Stimulated activated CD4-positive, alpha-beta T cell treated with anti-CD3 and anti-CD28 coated beads, Interleukin-12 subunit alpha, Interleukin-12 subunit beta, amount 100 ng/mL, for 48 hours (primary cell): ENCODE results near the gene COQ8B.

Source experiments
- DNase-seq, 3 donors: peaks; one replicate each; pipeline ENCODE4 v3.0.0-alpha.2; 2020; ENCODE audit warnings: low read depth in 2 of 3, low spot score in 1 of 3

COQ8B gene

GRCh38 chr19:40693150-40693788, 23.4 kb downstream of the COQ8B start:
- no peak for DNase-seq

DNA sequence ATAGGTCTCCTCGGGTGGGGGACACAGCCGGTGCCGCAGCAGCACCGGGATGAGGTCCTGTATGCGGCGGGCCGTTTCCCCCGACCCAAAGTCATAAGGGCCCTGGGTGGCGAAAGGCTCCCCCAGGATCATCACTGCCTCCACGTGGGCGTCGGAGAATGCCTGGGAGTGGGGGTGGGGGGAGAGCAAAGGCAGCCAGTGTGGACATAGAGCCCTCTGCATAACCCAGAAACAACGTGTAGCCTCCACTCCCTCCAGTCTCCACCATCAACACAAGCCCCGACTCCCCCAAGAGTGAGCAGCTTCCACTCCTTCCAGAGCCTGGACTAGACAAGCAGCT, 24.5 kb downstream of the COQ8B start:
- DNase-seq = no peak

DNA sequence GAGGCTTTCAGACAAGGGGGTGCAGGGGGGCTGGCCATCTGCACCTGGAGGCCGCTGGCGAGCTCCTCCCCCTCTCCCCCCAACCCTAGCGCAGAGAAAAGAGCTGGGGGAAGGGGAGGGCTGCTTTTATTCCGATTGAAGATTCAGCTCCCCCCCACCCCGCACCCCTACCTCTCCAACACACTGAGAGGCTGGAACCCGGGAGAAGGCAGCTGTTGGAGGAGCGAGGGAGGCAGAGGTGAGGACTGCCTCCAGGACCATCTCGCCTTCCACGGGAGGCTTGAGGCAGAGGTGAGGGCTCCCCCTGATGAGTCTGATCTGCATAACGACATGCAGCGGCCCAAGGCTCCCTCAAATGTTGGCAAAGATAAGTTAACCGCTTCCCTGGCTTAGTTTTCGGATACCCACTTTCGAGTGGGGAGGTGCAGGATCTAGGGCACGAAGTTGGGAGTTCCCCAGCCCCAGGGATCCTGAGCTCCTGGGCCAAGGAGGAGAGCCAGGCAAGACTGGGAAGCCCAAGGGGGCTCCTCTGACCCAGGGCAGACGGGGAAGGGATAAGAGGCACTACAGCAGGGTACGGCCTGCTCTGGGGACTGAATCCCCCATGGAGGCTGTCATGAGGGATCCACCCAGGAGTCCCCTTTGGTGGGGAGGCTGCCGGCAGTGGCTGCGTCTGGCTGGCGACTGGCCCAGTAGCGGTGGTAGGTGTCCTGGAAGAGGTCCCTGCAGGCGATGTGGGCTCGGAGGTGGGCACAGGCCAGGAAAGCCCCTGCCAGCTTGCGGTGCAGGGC, 25.1 kb downstream of the COQ8B start:
- no peak for DNase-seq

DNA sequence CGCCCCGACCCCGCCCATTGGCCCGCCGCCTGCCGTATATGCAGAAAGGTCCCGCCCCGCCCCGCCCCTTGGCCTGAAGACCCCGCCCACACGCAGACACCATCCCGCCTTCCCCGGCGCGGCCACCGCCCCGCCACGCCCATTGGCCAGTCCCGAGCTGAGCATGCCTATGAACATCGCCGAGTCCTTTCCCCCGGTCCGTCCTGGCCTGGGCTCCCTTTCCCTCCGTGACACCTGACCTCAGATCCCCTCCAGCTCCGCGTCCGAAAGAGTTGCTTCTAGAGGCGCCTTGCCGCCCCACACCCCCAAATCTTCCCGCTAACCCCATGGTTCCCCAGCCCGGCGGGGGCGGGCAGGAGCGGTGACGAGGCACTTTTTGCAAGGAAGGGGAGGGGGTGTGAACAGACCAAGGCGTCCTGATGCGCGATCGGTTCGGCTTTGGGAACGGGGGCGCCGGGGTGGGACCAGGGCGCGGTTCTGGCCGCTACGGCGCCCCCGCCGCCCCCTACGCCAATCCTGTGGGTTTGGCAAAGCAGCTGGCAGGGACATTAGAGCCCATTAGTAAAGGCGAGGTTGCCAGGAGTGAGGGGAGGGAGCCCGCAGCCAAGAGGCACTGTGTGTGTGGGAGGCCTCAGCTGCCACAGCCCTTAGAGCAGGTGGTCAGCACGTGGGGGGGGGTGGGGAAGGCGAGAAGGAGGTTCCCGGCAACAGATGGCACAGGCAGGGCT, 25.8 kb downstream of the COQ8B start:
- DNase-seq = peak; percentile 83 to 90 (median 86)

- DNase-seq = no peak
Measured at GRCh38 chr19:40690050-40690692, 26.5 kb downstream of the COQ8B start, which contains the start of gene NUMBL. Gene NUMBL, minus strand, starts transcription at chr19:40690651. Its CDS starts 168 bp downstream, at chr19:40690483.

GRCh38 chr19:40689339-40690049, 27.2 kb downstream of the COQ8B start:
- no peak for DNase-seq

DNA sequence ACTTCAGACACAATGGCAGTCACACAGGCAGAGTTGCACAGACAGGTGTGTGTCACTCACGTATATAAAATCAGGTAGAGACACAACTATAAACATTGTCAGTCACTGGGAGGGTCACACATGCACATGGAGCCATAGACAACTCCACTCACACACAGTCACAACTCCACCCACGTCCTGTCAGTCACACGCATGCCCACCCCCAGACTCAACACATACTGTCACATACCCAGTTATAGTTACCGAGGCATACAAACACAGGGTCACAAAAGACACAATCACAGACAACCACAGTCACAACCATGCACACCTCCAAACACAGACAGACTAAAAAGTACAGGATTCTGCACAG, 27.7 kb downstream of the COQ8B start:
- DNase-seq = no peak

- no peak for DNase-seq
Measured at GRCh38 chr19:40688309-40688708, 28.4 kb downstream of the COQ8B start.

- DNase-seq = no peak
Measured at GRCh38 chr19:40687525-40688016, 29.1 kb downstream of the COQ8B start.

DNA sequence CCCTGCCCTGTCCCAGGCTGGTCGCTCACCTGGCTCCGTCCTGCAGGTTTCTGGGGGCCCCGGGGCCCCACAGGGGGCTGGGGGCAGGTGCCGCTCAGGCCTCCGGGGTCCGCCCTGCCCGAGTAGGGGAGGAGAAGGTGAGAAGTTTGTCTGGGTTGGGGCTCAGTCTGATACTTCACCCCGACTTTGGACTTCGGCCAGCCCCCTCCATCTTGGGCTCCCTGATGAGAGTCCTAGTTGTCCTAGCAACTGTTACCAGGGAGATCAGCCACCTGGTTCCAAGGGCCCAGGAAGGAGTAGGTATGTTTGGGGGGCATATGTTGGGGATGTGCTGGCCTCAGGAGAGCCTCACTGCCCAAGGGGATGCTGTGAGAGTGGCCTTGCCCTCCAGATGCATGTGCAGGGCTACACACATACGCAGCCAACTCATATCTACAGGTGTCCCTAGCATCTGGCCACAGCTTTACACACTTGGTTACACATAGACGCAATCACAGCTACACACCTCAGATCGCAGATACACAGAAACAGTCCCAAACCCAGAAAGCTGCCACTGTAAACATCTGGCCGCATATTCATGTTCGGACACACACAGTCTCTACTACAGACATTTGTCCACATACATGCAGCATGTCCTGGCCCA, 29.7 kb downstream of the COQ8B start:
- no peak for DNase-seq

DNA sequence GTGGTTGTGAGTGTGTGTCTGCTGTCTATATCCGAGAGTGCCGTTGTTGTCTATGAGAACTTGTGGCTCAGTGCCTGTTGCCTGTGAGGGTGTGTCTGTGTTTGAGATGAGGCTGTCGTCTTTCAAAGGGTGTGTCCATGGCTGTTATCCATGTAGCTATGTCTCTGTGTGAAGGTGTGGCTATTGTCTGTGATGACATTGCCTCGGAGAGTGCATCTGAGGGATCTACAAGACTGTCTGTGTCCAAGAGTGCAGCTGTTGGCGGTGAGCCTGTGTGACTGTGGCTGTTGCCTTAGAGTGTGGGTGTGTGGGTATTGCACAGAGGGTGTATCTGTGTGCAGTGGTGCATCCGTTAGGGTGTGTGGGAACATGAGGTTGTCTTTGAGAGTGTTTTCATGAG, 31.1 kb downstream of the COQ8B start:
- DNase-seq = no peak

DNA sequence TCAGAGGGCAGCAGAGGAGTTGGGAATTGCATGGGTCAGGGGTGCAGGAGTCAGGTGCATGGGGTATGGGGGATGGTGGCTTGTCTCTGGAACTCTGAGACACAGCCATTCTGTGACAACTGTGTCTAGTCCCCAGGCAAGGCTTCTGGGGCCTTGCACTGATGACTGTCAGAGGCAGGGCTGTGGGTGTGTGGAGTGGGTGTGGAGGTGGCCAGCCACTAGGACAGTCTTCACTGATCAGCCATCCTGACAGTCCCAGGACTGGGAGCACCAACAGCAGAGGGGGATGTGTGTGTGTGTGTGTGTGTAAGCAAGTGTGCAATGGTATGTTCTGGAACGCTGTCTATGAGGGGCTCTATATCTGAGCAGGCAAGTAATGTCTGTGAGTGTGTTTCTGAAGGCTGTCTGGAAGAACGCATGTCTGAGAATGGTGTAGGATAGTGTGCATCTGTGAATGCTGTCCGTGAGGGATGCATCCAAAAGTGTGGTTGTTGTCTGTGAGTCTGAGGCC, 31.6 kb downstream of the COQ8B start:
- DNase-seq = no peak

- DNase-seq = no peak
Measured at GRCh38 chr19:40684280-40684679, 32.4 kb downstream of the COQ8B start.

GRCh38 chr19:40683437-40683836, 33.2 kb downstream of the COQ8B start:
- DNase-seq = no peak

GRCh38 chr19:40682431-40682964, 34.2 kb downstream of the COQ8B start:
- no peak for DNase-seq

GRCh38 chr19:40681039-40681438, 35.6 kb downstream of the COQ8B start:
- DNase-seq = no peak

- DNase-seq = no peak
Measured at GRCh38 chr19:40677156-40677555, 39.5 kb downstream of the COQ8B start.

- DNase-seq = no peak
Measured at GRCh38 chr19:40674291-40674690, 42.4 kb downstream of the COQ8B start.

GRCh38 chr19:40673397-40673796, 43.3 kb downstream of the COQ8B start:
- no peak for DNase-seq
